ENCODE results near the gene ACSL3.

Gene ACSL3

DNA sequence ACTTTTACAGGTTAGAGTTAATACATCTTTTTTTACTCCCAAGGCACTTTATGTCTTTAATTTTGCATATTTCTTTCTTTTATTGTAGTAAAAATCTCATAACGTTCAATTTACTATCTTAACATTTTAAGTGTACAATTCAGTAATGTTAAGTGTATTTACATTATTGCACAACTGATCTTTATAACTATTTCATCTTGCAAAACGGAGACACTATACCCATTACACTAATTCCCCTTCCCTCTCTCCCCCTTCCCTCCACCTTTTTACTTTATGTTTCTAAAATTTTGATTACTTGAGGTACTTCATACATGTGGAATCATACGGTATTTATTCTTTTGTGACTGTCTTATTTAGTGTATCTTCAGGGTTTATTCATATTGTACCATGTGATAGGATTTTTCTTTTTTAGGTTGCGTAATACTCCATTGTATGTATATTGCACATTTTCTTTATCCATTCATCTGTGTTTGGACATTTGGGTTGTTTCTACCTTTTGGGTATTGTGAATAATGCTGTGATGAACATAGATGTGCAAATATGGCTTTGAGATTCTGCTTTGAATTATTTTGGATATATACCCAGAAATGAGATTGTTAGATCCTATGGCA is 75.0 kb downstream of the ACSL3 start:
- DNase-seq (ENCODE audit: low read depth, low spot score) = no peak
- H3K27ac ChIP-seq = no peak overlapping the region

GRCh38 chr2:222936705-222937104 is 75.9 kb downstream of the ACSL3 start:
- H3K27ac ChIP-seq = no peak overlapping the region
- no peak for DNase-seq (ENCODE audit: low read depth, low spot score)

- no peak for DNase-seq (ENCODE audit: low read depth, low spot score)
- H3K27ac ChIP-seq = no peak overlapping the region
Measured at GRCh38 chr2:222938327-222938726, 77.5 kb downstream of the ACSL3 start.

- no peak for DNase-seq (ENCODE audit: low read depth, low spot score)
Measured at GRCh38 chr2:222939208-222939856, 78.5 kb downstream of the ACSL3 start.

GRCh38 chr2:222939979-222940378 is 79.1 kb downstream of the ACSL3 start:
- H3K27ac ChIP-seq = no peak overlapping the region
- no peak for DNase-seq (ENCODE audit: low read depth, low spot score)

More at GRCh38 chr2:222939208-222939856, 78.5 kb downstream of the ACSL3 start:
- H3K27ac ChIP-seq = no peak overlapping the region

GRCh38 chr2:222941510-222942032 is 80.7 kb downstream of the ACSL3 start:
- H3K27ac ChIP-seq = no peak overlapping the region
- DNase-seq (ENCODE audit: low read depth, low spot score) = no peak

DNA sequence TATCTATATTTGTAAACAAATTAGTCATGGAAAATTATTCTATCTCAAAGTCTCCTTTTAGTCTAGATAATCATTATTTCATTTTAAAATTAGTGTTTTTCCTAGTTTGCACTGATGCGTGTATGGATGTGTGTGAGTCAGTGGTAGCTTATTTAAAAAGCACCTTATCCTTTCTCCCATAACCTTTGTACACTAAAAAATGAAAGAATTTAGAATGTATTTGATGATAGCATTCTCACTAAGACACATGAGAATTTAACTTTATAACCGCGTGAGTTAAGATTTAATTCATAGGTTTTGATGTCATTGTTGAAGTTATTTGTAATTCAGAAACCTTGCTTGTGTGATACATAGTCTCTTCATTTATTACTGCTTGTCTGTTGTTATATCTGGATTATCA is 81.7 kb downstream of the ACSL3 start:
- H3K27ac ChIP-seq = no peak overlapping the region
- no peak for DNase-seq (ENCODE audit: low read depth, low spot score)

- no peak for DNase-seq (ENCODE audit: low read depth, low spot score)
Measured at GRCh38 chr2:222942977-222943376, 82.1 kb downstream of the ACSL3 start.

DNA sequence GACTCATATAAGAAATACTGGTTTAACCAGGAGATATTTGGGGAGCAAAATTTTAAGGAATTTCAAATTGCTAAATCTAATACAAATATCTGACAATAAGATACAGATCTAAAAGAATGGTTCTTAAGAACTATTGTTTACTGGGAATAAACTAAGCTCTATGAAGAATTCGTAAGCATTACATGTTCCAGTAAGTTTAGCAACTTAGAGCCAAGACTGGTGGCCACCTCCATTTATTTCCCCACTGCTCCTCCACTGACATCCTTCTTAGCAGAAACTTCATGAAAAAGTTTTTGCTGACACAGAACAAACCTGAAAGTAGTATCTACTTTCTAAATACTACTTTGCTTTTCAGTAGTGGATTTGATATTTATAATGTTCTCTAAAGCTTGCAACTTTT is 83.0 kb downstream of the ACSL3 start:
- DNase-seq (ENCODE audit: low read depth, low spot score) = no peak
- no peak overlapping the region for H3K27ac ChIP-seq

More at GRCh38 chr2:222942977-222943376, 82.1 kb downstream of the ACSL3 start:
- no peak overlapping the region for H3K27ac ChIP-seq

GRCh38 chr2:222944552-222944951 is 83.7 kb downstream of the ACSL3 start:
- H3K27ac ChIP-seq = no peak overlapping the region
- DNase-seq (ENCODE audit: low read depth, low spot score) = no peak

DNA sequence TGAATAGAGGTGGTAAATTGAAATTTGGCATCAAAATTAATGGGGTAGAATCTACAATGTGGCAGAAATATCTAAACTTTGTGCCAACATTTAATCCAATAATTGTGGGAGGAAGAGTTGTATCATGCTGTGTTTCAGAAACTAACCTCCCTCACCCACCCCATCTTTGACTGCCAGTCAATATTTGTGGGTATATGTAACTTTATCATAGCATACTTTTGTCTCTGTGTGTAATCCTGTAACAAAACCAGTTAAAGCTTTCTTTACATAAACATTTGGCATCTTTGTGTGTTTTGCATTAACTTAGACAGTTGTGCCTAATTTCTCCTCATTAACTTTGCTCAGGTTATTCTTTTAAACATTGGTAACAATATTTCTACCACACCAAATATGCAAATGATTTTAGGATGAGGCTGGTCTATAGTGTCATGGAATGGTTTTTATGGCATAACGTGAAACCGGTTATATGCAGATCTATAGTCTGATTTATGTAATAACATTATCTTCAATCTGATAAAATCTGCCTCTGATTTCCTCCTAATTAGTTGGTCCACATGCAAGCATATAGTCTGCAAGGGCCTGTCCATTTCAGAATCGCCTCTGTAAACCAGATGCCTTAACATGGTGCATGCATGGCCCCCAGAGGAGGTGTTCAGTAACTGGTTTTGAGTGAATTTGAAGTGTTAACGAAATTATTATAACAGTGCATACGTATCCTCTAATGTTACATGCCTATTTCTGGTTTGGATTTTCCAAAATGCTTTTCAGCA is 84.3 kb downstream of the ACSL3 start:
- no peak overlapping the region for H3K27ac ChIP-seq
- no peak for DNase-seq (ENCODE audit: low read depth, low spot score)

DNA sequence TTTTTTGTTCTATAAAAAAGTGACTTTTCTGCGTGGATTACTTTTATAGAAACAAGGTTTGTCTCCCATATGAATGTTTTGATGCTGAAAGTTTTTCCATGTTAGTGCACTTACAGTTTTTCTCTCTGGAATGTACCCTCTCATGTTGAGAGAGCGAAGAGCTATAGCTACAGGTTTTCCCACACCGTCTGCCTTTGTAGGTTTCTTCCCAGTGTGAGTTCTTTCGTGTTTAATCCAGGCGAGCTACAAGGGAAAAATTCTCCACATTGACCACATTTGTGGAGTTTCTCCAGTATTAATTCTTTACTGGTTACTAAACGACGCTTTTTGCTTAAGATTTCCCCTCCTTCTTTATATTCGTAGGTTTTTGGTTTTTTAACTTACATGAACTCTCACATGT is 85.1 kb downstream of the ACSL3 start:
- DNase-seq (ENCODE audit: low read depth, low spot score) = no peak
- H3K27ac ChIP-seq = no peak overlapping the region

- no peak overlapping the region for H3K27ac ChIP-seq
- DNase-seq (ENCODE audit: low read depth, low spot score) = no peak
Measured at GRCh38 chr2:222946700-222947287, 86.0 kb downstream of the ACSL3 start.

DNA sequence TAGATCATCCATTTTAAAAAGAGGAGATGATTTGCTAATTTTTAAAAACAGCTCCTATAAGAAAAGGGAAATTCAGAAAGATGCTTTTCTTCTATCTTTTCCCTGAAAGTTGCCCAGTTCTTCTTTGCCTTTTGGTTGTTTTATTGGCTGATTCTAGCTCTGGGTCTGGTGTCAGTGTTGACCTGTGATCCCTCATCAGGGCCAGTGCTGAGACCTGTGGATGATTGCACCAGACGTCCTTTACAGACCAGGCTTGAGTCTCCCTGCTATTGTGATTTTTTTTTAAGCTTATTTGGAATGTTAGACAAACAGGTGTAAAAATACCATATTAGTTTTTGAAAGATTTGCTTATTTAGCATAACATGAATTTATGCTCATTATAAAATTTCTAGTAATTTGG is 88.2 kb downstream of the ACSL3 start:
- H3K27ac ChIP-seq = no peak overlapping the region
- no peak for DNase-seq (ENCODE audit: low read depth, low spot score)

- no peak overlapping the region for H3K27ac ChIP-seq
- no peak for DNase-seq (ENCODE audit: low read depth, low spot score)
Measured at GRCh38 chr2:222949690-222950323, 89.0 kb downstream of the ACSL3 start.

GRCh38 chr2:222950638-222951285 is 89.9 kb downstream of the ACSL3 start:
- DNase-seq (ENCODE audit: low read depth, low spot score) = no peak
- H3K27ac ChIP-seq = no peak overlapping the region

- DNase-seq (ENCODE audit: low read depth, low spot score) = no peak
- H3K27ac ChIP-seq = no peak overlapping the region
Measured at GRCh38 chr2:222952204-222952603, 91.4 kb downstream of the ACSL3 start.

DNA sequence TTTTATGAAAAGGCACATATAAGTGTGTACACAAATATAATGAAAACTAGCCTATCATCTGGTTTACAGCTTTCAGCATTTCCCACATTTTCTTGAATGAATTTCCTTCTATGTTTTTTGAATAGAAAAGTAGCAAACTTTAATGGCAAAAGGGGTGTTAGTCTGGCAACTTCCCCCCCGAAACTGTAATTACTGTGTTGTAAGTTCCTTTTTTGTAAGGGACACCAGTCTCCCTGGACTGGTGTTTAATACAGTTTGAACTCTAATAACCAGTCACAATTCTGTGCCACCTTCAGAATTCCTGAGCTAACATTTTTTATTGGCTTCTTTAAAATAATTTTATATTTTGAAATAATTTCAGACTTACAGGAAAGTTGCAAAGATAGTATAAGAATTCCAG is 94.2 kb downstream of the ACSL3 start:
- DNase-seq (ENCODE audit: low read depth, low spot score) = no peak

DNA sequence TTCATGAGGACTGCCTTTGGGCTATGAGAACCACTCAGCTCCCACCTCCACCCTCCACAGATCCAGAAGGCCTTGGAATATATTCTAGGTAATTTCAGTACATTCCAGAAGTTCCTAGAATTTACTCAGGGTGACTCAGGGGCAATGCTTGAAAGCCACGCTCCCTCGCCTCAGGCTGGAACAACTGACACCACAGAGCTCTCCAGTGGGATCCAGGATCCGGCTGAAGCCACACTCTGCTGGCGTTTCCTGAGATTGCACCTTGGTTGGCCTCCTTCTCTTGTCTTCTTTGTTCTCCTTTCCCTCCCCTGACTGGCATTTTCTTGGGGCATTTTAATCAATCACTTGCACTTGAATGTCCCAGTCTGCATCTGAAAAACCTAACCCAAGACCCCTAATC is 98.5 kb downstream of the ACSL3 start:
- DNase-seq (ENCODE audit: low read depth, low spot score) = no peak
- peak overlapping the region; percentile 16 for H3K27ac ChIP-seq

More for the DNA sequence above, 94.2 kb downstream of the ACSL3 start:
- H3K27ac ChIP-seq = no peak overlapping the region

DNA sequence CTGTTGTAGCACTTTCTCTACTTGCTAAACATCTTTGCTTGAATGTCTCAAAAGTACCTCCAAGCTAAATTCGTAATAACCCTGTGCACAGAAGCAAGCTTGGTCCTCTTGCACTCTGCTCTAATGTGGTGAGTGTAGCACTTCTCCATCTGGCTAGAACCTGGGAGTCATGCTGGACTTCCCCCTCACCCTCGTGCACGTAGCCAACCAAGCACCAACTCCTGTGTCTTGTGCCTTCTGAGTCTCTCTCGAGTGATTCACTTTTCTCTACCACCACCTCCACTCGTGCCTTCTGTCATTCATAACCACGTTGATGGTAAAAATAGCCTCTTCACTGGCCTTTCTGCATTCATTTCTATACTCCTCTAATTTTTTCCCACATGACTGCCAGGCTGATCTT is 99.3 kb downstream of the ACSL3 start:
- DNase-seq (ENCODE audit: low read depth, low spot score) = no peak
- no peak overlapping the region for H3K27ac ChIP-seq
